Dedifferentiated amniotic fluid mesenchymal stem cell (primary cell): Measurements from ENCODE around the gene USP10.
A peak's percentile ranks its signal among the peaks of the same experiment; 100 is the strongest.

Experiments
- DNase-seq: peaks from one replicate; pipeline ENCODE4 v3.0.0-alpha.2; 2016; ENCODE audit errors: extremely low spot score

The USP10 gene

GRCh38 chr16:84699712-84700445 is at the start of gene USP10:
USP10 (plus strand) TSS chr16:84700000; CDS start chr16:84700091, 91 bp downstream.
- peak; percentile 56 for DNase-seq

- DNase-seq = peak; percentile 35
Observed at GRCh38 chr16:84650062-84650991, 49.5 kb upstream of the USP10 start.

GRCh38 chr16:84652566-84652965 is 47.2 kb upstream of the USP10 start:
- no peak for DNase-seq

GRCh38 chr16:84654238-84654637 is 45.6 kb upstream of the USP10 start:
- DNase-seq = no peak

- DNase-seq = no peak
Observed at GRCh38 chr16:84654998-84655397, 44.8 kb upstream of the USP10 start.

GRCh38 chr16:84656649-84657048 is 43.2 kb upstream of the USP10 start:
- DNase-seq = no peak

- no peak for DNase-seq
Observed at GRCh38 chr16:84657229-84657837, 42.5 kb upstream of the USP10 start.

GRCh38 chr16:84658690-84659089 is 41.1 kb upstream of the USP10 start:
- DNase-seq = no peak

- DNase-seq = no peak
Observed at GRCh38 chr16:84659656-84660300, 40.0 kb upstream of the USP10 start.

- DNase-seq = no peak
Observed at GRCh38 chr16:84660973-84661372, 38.8 kb upstream of the USP10 start.

- no peak for DNase-seq
Observed at GRCh38 chr16:84661418-84662060, 38.3 kb upstream of the USP10 start.

GRCh38 chr16:84662471-84662870 is 37.3 kb upstream of the USP10 start:
- DNase-seq = no peak

- DNase-seq = no peak
Observed at GRCh38 chr16:84663433-84664101, 36.2 kb upstream of the USP10 start.

- no peak for DNase-seq
Observed at GRCh38 chr16:84665359-84665758, 34.4 kb upstream of the USP10 start.

- DNase-seq = no peak
Observed at GRCh38 chr16:84665843-84666242, 34.0 kb upstream of the USP10 start.

- DNase-seq = no peak
Observed at GRCh38 chr16:84667600-84668309, 32.0 kb upstream of the USP10 start.

GRCh38 chr16:84670063-84670462 is 29.7 kb upstream of the USP10 start:
- no peak for DNase-seq

- peak; percentile 51 for DNase-seq
Observed at GRCh38 chr16:84672276-84673202, 27.3 kb upstream of the USP10 start.

GRCh38 chr16:84673203-84673535 is 26.6 kb upstream of the USP10 start:
- no peak for DNase-seq
